ENCODE measurements around the gene FGF3. TPM values are rescaled to one million over a fixed set of nuclear protein-coding genes. Genes with fewer than 3 reads are reported as not detected.
"Not testable (repeated sequence)": the region's sequence is repeated elsewhere in the genome, so short reads cannot be mapped to it uniquely, and the experiment has no call there.

The FGF3 gene
- total and polyA plus RNA-seq, 8 donors: not detected

- Histone ChIP-seq H3K4me3 (no peak overlapping the region), H3K9me3 (peaks cover 0 to 6% (median 2%) of the 10 kb centered on the region in 4 donors), H3K27me3 (peaks cover 0 to 75% (median 18%) of the 10 kb centered on the region in 3 donors), H3K36me3 (no peaks in the 10 kb centered on the region), H3K27ac (no peak overlapping the region), H3K4me1 (no peaks in the 10 kb centered on the region)
- TF ChIP-seq POLR2AphosphoS5 (IDR thresholded peaks at IDR 0.05): no peak
- no peak for TF ChIP-seq CTCF (IDR thresholded peaks at IDR 0.05)
- TF ChIP-seq EP300 (IDR thresholded peaks at IDR 0.05): no peak
- TF ChIP-seq POLR2A (IDR thresholded peaks at IDR 0.05): no peak
- WGBS, 5 donors: 62 to 78% (median 67%) methylated on average over 10 of the region's 10 CpGs
- DNase-seq: no peak
- intact Hi-C loops (cut with DNase I; ENCODE audit: low total_unique reads): no loop called here
Measured at GRCh38 chr11:69765498-69765995, 53.7 kb downstream of the FGF3 start.

- H3K4me1 ChIP-seq; H3K9me3 ChIP-seq; H3K36me3 ChIP-seq; H3K4me3 ChIP-seq; DNase-seq; H3K27ac ChIP-seq; intact Hi-C loops (cut with DNase I; ENCODE audit: low total_unique reads): not testable (repeated sequence)
- H3K27me3 ChIP-seq: peaks cover 0 to 72% (median 12%) of the 10 kb centered on the region in 3 donors
- 86 to 98% (median 95%) methylated on average over 7 of the region's 7 CpGs for WGBS, 5 donors
Measured at GRCh38 chr11:69764918-69765317, 54.3 kb downstream of the FGF3 start.

- 38 to 45% (median 41%) methylated on average over 4 of the region's 4 CpGs for WGBS, 5 donors
- no peak for DNase-seq
- Histone ChIP-seq H3K9me3 (peaks cover 0 to 22% (median 19%) of the 10 kb centered on the region in 4 donors), H3K36me3 (no peaks in the 10 kb centered on the region), H3K27ac (no peak overlapping the region), H3K4me1 (no peaks in the 10 kb centered on the region), H3K4me3 (no peak overlapping the region), H3K27me3 (peaks cover 0 to 51% (median 17%) of the 10 kb centered on the region in 3 donors)
- intact Hi-C loops (cut with DNase I; ENCODE audit: low total_unique reads): no loop called here
- no peak for TF ChIP-seq CTCF (IDR thresholded peaks at IDR 0.05)
- no peak for TF ChIP-seq POLR2AphosphoS5 (IDR thresholded peaks at IDR 0.05)
Measured at GRCh38 chr11:69760319-69760718, 58.9 kb downstream of the FGF3 start.

Other genes with a start within 250 kb of the FGF3 start
- 100 to 1,000 TPM in 3 of 5 donors, 10 to 100 TPM in 2; 24.1 to 293 (median 141) TPM for gene CCND1, start 178.3 kb downstream of the FGF3 start, total RNA-seq
- gene CCND1, start 178.3 kb downstream of the FGF3 start, polyA plus RNA-seq: 10 to 100 TPM; 17.6 to 44.6 (median 33.7) TPM
- gene LTO1, start 144.1 kb downstream of the FGF3 start, total RNA-seq: 100 to 1,000 TPM in 1 of 5 donors, 10 to 100 TPM in 3, 1 to 10 TPM in 1; 2.3 to 107 (median 37.6) TPM
- 10 to 100 TPM; 14.2 to 23.1 (median 22.6) TPM for gene LTO1, start 144.1 kb downstream of the FGF3 start, polyA plus RNA-seq
- gene FGF19, start 115.4 kb downstream of the FGF3 start, total RNA-seq: not detected
- gene FGF19, start 115.4 kb downstream of the FGF3 start, polyA plus RNA-seq: not detected
- gene FGF4, start 44.1 kb downstream of the FGF3 start, total RNA-seq: not detected
- not detected for gene FGF4, start 44.1 kb downstream of the FGF3 start, polyA plus RNA-seq

Data from stomach (tissue), 9 donors.